Stimulated activated CD8-positive, alpha-beta memory T cell treated with anti-CD3 and anti-CD28 coated beads, Interleukin-2, amount 100 ng/mL, for 1 hour (primary cell): ENCODE results near the gene IFI27.
"Not testable (repeated sequence)": the region's sequence is repeated elsewhere in the genome, so short reads cannot be mapped to it uniquely, and the experiment has no call there.

Experiments used
- DNase-seq, 2 donors: peaks; one replicate each; pipeline ENCODE4 v3.0.0-alpha.2; 2020; ENCODE audit warnings: low read depth in 2 of 2

IFI27 gene

DNA sequence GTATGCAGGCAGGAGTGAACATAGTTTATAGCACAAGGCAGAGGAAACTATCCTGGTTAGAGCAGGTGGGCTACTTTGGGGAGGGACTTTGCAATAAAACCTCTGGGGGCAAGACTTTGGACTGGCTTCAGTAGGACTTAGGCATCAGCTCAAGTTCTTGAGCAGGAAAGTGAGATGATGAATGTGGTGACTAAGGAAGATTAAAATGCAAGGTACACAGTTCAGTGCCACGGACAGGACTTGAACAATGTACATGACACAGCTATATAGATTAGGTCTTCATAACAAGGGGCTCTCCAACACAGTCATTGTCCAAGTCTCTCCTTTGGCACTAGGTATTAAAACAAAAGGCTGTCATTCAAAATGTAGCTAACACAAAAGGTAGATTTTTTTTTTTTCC is 42.1 kb downstream of the IFI27 start:
- DNase-seq: no peak

DNA sequence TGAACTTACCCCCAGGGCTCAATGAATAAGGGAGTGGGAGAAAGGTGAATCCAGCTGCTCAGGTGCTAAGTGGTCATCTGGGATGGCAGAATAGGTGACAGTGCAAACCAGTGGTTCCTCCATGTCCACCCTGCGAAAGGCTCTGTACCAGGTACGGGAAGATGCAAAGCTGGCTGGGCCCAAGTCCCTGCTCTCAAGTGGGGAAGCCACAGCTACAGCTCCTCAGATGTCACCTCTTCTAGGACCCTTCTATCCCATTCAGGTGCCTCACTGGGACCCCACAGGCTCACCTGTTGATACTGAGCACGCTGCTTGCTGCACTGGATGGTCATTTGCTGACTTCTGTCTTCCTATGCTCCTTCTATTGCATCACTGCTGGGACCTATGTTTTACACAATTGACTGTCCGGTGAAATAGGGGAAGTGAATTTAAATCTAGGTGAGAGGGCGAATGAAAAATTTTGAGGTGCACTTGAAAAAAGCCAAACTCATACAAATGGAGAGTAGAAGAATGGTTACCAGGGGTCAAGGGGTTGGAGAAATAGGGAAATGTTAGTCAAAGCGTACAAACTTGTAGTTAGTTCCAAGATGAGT is 43.3 kb downstream of the IFI27 start:
- no peak for DNase-seq

DNA sequence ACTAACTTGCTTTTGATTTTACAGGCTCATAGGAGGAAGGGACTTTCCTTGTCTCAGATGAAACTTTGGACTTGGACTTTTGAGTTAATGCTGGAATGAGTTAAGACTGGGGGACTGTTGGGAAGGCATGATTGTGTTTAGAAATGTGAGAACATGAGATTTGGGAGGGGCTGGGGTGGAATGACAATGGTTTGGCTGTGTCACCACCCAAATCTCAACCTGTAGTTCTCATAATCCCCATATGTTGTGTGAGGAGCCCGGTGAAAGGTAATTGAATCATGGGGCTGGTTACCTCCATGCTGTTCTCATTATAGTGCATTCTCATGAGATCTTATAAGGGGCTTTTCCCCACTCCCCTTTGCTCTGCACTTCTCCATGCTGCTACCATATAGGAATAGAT is 45.6 kb downstream of the IFI27 start:
- not testable (repeated sequence) for DNase-seq

DNA sequence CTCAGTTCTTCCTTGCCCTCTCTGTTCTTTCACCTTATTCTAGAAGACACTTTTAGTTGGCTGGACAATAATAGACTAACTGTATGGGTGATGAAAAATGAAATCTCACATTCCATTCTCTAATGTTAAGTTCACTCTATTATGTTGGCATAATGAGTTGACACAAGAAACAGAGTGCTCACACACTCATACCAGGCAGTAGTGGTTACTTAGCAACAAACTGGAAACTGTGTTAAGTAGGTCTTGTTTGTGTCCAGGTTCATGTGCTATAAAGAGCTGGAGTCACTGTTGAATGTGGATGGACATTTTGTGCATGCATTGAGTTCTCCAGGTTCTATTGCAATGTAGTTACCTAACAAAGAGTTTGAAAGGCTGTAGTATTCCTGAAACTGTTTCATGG is 46.7 kb downstream of the IFI27 start:
- no peak for DNase-seq

DNA sequence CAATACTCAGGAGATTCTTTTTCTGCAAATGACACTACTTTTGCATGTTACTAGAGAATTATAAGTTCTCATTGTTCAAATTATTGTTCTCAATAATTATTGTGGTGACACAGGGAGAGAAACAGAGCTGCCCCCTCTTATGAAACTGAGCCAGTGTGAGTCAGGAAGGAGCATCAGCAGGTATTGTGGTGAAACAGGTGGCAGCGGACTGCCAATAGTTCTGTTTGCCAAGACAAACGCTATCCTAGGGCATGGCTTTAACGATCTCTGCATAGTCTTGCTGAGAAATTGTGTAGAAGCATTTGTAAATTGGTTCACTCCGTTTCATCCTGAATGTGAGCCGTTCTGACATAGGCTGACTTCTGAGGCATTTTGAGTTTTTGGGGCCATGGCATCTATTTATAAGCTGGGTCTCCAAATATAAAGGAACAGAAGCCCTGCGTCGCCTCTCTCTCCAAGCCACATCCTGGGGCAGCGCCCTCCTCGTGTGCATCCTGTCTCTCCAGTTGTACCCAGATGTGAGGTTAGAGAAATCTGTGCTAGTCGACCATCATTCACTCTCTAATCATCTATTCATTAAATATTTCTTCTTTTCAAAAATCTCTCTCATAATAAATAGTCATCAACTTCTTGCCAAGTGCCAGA is 47.8 kb downstream of the IFI27 start:
- DNase-seq: no peak

DNA sequence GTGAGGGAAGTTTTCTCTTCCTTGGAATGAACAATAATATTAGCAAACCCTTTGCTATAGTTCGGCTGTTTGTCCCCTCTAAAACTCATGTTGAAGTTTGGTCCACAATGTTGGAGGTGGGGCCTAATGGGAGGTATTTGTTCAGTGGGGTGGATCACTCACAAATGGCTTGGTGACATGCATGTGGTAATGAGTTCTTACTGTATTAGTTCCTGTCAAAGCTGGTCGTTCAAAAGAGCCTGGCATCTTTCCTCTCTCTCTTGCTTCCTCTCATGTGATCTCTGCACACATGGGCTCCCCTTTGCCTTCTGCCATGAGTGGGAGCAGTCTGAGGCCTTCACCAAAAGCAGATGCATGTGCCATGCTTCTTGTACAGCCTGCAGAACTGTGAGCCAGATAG is 50.5 kb downstream of the IFI27 start:
- DNase-seq: no peak

DNA sequence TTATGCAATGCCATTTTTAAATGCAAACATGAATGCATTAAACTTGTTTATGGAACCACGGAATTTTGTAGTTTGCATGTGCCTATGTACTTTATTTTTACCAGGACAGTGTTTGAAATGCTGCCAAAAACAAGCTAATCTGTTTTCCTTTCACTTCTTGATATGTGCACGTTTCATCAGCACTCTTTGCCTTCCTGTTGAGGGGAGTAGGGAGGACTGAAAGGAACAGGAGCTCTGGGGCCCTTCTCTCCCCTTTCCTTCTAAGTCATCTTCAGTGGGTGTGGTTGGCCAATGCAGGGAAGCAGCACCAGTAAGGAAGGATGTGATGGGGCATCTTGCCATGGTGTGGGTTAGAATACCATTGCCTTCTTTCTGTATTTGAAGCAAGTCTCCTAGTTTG is 51.4 kb downstream of the IFI27 start:
- no peak for DNase-seq

DNA sequence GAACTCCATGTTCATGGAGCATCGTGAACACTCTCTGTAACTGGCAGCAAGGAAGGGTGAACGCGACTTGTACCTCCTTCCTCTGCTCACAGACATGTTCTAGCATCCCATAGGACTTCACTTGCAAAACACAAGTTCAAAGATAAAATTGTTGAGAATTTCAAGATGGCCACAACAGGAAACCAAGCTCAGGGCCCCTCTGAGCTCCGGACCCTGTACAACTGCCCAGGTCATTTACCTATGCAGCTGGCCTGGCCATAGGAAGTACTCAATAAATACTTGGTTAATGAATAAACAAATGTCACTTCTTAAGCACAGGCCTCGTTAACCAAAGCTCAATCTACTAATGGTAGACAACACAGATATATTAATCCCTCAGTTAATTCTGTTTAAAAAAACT is 51.9 kb downstream of the IFI27 start:
- no peak for DNase-seq

DNA sequence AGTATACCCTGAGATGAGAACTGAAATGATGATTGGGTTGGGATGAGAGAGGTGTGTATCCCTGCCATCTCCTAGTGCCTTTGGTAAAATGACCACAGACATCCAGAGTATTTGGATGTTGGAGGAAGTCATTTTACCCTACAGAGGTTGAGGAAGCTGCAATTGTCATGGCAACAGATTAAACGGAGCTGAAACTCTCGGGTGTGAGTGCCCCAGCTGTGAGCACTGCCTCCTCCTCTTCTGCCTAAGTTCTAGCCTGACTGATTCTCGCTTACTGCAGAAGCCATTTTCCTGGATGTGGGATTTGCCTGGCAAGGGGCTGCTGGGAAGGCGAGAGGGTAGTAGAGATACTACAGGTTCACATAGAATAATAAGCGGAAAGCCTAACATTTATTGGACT is 53.3 kb downstream of the IFI27 start:
- no peak for DNase-seq

DNA sequence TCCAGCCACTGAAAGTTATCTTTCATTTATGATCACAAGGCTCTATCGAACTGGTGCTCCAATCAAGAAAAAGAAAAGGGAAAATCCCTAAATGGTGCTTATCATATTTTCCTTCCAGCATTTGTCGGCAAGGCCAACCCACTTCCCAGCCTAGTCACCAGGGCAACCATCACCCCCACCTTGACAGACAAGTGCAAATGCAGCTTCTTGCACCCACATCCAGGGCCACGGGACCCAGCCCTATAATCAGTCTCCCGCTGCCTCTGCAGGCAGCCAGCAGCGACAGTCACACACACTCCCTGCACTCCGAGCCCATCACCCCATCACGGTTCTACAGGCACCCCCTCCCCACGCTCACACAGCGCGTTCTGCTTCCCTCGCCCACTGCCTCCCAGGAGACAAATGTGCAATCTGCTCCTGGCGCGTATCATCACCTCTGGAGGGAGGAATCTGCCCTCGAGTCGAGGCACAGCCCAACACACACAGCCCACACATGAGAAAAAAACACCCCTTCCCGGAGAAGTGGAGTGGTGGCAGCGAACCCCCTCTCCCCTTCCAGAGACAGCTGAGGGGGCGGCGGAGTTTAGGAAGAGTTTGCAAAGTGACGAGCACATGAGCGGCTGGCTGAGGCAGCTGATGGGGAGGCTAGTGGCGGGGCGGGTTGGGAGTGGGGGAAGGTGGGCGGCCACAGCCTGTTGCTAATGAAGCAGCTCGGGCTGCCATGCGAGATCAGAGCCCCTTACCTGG is 54.3 kb downstream of the IFI27 start:
- no peak for DNase-seq

DNA sequence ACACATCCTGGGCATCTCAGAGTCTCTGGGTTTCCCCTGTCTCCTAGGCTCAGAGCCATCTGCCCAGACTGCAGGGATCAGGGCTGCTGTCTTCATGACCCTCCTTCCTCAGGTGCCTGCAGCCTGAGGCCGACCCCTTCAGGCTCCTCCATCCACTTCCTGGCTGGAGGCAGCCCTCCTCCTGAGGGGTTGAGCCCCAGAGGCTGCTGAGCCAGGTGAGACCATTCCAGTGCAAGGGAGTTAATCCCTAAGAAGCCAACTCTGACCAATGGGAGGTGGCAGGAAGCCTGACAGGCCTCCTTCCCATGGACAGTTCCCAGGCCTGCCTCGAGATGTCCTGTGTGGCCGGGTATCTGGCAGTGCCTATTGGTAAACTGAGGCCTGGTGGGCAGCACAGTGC is 55.2 kb downstream of the IFI27 start:
- DNase-seq: no peak
